IPS-NIHi11 (cell line): Measurements from ENCODE around the gene HSPB1.
A peak's percentile ranks its signal among the peaks of the same experiment; 100 is the strongest.
"Not testable (repeated sequence)": the region's sequence is repeated elsewhere in the genome, so short reads cannot be mapped to it uniquely, and the experiment has no call there.

Experiments
- DNase-seq: peaks from one replicate; pipeline ENCODE4 v3.0.0; 2012; ENCODE audit warnings: mixed read lengths, low spot score

HSPB1 gene

GRCh38 chr7:76302347-76303201 is at the start of gene HSPB1:
HSPB1 (plus strand) TSS chr7:76302673; CDS start chr7:76302713, 40 bp downstream.
- DNase-seq: peak; percentile 77

DNA sequence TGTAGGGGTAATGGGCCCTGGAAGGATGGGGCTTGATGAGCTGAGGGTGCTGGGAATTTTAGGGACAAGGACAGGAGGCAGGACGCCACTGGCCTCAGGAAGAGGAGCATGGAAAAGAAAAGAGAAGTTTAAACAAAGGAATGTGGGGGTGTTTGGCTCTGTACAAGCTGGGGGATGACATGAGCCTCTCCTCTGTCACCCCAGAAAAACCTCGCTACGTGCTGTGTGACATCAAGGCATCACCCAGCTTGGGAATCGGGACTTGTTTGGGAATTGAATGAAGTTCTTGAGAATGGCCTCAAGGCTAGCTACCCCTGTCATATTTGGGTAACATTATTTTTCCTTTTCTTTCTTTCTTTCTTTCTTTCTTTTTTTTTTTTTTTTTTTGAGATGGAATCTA is 47.7 kb upstream of the HSPB1 start:
- no peak for DNase-seq

DNA sequence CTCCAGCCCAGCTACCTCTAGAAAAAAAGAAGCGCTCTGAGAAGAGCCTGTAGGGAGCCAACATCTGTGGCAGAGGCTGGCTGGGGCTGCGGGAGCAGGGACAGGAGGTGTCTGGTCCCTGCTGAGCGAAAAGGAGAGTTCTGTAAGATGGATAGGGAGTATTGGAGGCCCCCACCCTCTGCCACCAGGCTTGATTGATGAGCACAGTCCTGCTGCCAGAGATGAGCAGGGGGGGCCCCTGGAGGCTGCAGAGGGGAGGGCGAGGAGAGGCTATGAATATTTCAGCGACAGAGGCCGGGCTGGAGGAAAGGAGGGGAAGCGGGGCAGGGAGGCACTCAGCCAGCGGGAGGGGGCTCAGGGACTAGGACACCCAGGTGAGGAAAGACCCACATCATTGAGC is 44.5 kb upstream of the HSPB1 start:
- DNase-seq: no peak

DNA sequence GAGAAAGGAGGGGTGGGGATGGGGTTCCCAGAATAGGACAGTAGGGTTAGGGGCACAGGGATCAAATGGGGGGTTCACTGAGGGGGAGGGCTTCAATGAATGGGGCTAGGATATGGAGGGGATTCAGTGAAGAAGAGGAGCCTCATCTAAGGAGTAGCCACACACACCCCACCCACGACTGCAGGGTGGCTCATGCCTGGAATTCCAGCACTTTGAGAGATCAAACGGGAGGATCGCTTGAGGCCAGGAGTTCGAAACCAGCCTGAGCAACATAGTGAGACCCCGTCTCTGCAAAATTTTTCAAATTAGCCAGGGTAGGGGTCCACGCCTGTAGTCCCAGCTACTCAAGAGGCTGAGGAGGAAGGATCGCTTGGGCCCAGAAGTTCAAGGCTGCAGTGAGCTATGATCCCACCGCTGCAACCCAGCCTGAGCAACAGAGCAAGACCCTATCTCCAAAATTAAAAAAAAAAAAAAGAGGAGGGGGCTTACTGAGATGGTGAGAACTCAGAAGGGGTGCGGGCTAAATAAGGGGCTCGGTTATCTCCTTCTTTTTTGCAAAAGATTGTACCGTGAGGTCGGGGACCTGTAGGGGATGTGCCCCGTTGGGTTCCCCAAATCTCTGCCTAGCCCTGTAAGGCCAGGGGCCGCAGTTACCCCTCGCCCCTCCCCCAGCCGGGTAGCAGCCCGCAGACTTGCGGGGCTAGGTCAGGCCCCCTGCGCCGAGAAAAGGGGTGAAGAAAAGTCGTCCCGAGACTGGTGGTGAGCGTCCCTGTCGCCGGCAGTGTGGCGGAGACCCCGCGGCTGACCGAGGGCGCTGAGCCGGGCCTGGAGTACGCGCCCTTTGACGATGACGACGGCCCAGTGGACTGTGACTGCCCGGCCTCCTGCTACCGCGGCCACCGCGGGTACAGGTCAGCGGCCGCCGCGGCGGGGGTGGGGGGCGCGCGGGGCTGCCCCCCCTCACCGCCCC is 43.1 kb upstream of the HSPB1 start:
- peak; percentile 52 for DNase-seq

- DNase-seq: peak; percentile 93
Measured at GRCh38 chr7:76260171-76260703, 42.2 kb upstream of the HSPB1 start.

- no peak for DNase-seq
Measured at GRCh38 chr7:76261329-76261728, 41.1 kb upstream of the HSPB1 start.

- DNase-seq: no peak
Measured at GRCh38 chr7:76261931-76262330, 40.5 kb upstream of the HSPB1 start.

DNA sequence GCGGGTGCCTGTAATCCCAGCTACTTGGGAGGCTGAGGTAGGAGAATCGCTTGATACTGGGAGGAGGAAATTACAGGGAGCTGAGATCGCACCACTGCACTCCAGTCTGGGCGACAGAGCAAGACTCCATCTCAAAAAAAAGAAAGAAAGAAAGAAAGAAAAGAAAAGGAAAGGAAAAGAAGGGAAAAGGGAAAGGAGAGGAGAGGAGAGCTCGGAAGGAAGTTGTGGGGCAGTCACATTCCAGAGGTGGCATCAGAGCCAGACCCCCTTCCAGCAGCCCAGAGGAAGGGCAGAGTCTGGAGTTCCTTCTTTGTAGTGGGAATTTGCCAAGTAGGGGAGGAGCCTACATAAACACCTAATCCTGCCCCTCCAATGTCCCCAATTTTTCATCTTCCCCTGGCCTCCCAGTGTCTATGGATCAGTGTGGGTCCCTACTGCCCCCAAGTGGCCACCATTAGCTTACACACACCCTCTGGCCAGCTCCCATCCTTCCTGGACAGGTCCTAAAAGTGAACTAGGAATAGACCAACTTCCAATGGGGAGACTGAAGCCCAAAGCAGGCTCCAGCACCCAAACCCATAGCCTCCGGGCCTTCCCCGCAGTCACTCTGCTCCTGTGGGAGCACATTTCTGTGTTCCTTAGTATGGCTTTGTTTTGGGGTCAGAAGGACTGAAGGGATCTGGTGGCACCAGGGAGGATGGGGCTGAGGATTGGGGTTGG is 39.6 kb upstream of the HSPB1 start:
- DNase-seq: peak; percentile 57

- DNase-seq: no peak
Measured at GRCh38 chr7:76265299-76265698, 37.2 kb upstream of the HSPB1 start.

DNA sequence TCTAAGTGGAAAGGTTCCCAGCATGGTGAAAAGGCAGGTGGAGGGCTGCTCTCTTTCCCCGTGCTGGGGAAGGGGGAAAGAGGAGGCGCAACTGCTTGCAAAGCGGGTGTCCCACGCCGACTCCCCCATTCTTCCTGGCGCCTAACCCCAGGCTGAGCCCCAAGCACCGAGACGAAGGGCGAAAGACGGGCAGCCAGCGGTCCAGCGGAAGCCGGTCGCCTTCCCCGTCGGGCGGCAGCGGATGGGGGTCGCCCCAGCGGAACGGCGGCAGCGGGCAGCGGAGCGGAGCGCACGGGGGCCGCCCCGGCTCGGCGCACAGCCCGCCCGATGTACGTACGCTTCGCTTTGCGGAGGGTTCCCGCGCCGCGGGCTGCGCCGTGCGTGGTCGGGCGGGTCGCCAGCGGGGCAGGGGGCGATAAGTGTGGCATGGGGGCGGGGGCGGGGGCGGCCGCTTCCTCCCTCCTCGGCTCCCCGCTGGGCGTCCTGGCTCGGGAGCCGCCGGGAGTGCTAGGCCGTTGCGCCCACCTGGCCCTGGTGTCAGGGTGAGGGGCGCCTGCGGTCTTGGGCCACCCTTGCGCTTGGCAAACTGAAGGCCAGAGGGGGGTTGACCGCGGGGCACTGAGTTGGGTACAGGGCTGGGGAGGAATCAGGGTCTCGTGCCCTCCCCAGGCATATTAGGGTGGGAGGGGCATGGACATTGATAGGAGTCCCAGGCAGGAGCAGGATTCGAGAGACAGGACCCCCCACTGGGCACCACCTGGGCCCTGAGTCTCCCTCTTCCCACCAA is 35.2 kb upstream of the HSPB1 start:
- no peak for DNase-seq

GRCh38 chr7:76267894-76268183 is 34.6 kb upstream of the HSPB1 start:
- no peak for DNase-seq

- no peak for DNase-seq
Measured at GRCh38 chr7:76268376-76268775, 34.1 kb upstream of the HSPB1 start.

DNA sequence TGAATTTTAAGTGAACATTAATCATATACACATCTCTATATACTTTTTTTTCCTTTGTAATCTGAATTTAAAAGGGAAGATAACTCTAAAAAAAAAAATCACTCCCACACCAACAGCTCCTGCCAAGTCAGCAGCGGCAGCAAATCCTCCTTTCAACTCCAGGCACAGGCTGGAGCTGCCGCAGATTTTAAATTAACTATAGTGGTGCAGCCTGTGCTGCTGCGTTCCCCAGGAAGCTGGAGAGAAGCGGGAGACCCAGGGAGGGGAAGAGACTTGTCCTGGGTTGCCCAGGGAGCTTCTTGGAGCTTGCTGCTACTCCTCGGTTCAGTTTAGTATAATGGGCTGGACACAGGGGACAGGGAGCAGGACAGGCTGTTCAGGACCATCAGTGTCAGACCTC is 32.6 kb upstream of the HSPB1 start:
- no peak for DNase-seq

- DNase-seq: not testable (repeated sequence)
Measured at GRCh38 chr7:76271384-76271783, 31.1 kb upstream of the HSPB1 start.

- no peak for DNase-seq
Measured at GRCh38 chr7:76272142-76272541, 30.3 kb upstream of the HSPB1 start.

DNA sequence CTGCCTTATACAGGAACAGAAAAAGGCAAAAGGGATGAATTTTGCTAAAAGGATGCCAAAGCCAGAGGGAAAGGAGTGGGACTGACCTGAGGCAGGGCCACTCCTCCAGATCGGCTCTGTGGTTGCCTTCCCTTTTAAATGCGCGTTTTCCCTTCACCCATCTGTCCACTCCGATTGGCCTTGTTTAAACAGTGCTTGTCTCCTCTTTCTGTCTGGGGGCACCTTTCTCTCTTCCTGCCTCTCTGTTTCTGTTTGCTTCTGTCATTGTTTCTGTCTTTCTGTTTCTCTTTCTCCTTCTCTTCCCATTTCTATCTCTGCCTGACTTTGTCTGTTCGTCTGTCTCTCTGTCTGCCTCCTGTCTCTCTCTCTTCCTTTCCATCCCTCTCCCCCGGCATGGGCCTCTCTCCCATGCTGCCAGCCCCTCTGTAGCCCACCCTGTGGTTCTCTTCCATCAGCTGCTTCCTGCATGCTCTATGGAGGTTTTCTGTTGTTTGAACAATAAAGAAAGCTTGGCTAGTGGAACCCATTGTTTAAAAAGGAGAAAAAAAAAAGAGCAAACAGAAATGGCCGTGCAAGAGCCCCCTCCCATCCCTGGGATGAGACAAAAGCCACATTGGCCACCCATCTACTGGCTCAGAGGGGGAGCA is 29.5 kb upstream of the HSPB1 start:
- no peak for DNase-seq

GRCh38 chr7:76273503-76273902 is 29.0 kb upstream of the HSPB1 start:
- no peak for DNase-seq

DNA sequence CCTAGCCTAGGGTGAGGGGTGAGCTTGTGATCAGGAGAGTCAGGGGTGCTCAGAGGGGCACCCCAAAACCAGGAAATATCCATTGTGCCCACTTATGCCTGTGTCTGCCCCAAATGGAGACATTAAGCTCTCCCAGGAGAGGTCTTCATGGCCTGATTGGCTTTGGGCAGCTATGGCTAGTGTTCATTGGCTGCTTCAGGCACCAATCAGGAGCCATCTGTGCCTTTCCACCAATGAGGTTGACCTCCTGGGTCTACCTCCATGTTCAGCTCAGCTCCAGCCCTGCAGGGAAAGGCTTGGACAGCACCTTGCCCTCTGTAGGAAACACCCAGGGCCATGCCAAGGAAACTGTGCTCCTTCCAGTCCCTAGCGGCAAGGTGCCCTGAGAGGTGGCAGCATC is 23.9 kb upstream of the HSPB1 start:
- peak; percentile 69 for DNase-seq

DNA sequence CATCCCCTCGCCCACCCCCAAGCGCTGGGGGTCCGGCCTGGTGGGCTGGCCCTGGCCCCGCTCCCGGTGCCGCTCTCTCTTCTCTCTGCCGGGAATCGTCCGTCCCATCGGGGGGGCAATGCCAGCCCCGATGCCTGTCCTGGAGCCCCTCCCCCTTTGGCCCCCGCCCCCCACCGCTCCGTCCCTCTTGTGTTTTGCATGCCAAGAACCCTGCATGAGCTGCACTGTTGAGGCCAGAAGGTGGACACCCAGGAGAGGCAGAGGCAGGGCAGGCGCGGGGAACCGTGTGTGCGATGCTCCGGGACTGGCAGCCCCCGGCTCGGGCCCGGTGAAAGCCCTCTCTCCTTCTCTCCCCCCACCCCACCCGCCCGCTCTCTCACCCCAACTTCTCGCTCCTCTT is 22.1 kb upstream of the HSPB1 start:
- no peak for DNase-seq

DNA sequence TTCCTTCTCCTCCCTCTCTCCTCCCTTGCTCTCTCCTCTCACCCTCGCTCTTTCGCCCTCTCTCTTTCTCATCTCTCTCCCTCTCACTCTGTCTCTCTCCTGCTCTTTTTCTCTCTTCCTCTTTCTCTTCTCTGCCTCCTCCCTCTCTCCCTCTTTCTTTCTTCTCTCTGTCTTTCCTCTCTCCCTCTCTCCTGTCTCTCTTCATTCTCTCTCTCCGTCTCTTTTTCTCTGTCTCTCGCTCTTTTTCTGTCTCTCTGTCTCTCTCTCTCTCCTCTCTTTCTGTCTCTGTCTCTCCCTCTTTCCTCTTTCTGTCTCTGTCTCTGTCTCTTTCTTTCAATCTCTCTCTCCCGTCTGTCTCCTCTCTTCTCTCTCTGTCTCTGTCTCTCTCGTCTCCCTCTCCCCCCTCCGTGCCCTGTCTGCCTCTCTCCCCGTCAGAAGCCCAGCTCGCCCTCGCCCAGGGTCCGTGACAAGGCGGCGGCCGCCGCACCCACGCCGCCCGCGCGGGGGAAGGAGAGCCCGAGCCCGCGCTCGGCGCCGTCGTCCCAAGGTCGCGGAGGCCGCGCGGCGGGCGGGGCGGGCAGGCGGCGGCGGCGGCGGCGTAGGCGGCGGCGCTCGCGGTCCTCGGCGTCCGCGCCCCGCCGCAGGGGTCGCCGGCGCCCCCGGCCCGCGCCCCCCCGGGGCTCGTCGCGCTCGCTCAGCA is 21.3 kb upstream of the HSPB1 start:
- no peak for DNase-seq
